H1 (cell line): ENCODE data around the gene COL4A1. TPM values are rescaled to one million over a fixed set of nuclear protein-coding genes. Genes with fewer than 3 reads are reported as not detected.

Source experiments
- CTCF ChIA-PET: fragments of 300-600 bp; sonication (Branson Sonifier 250); formaldehyde crosslinking; loops from one replicate; lab custom pipeline; 2021; ENCODE audit not compliant: partially characterized antibody; lab: Charles Lee
- POLR2A ChIA-PET: fragments of 300-600 bp; sonication (Branson Sonifier 250); formaldehyde crosslinking; loops from one replicate; lab custom pipeline; 2021; ENCODE audit warnings: inconsistent platforms; ENCODE audit not compliant: partially characterized antibody; lab: Charles Lee
- DNase-seq, 2 experiments: peaks; one replicate each; pipeline versions ENCODE4 v3.0.0 to v3.0.0-alpha.2; 2010 to 2022; ENCODE audit warnings: low spot score in 2 of 2, low read depth in 1 of 2, mixed read lengths in 1 of 2
- FAIRE-seq: peaks from 2 replicates; lab custom pipeline; 2011; peaks lifted over from hg19 to GRCh38; lab: Jason Lieb, UNC
- H2AFZ ChIP-seq: 2 replicates; pipeline ENCODE4 v1.8.1; 2012; ENCODE audit warnings: low read length, inconsistent platforms
- H2AK5ac ChIP-seq: 2 replicates; pipeline ENCODE4 v1.6.1; 2013; ENCODE audit warnings: low read depth, low read length
- H2BK120ac ChIP-seq: replicated peaks from 2 replicates; pipeline ENCODE3; 2013; ENCODE audit warnings: low read depth, low read length, inconsistent platforms
- H2BK12ac ChIP-seq: 2 replicates; pipeline ENCODE4 v1.6.1; 2013; ENCODE audit warnings: low read depth, low read length
- H2BK15ac ChIP-seq: 2 replicates; pipeline ENCODE4 v1.6.1; 2013; ENCODE audit warnings: low read length
- H2BK20ac ChIP-seq: 2 replicates; pipeline ENCODE4 v1.6.1; 2013; ENCODE audit warnings: low read length
- H2BK5ac ChIP-seq: 2 replicates; pipeline ENCODE4 v1.6.1; 2013; ENCODE audit warnings: low read depth, low read length
- H3K14ac ChIP-seq: 2 replicates; pipeline ENCODE4 v1.6.1; 2013; ENCODE audit warnings: inconsistent platforms; ENCODE audit not compliant: insufficient read length
- H3K18ac ChIP-seq: 2 replicates; pipeline ENCODE4 v1.6.1; 2013; ENCODE audit warnings: low read length; ENCODE audit errors: extremely low read depth
- H3K23ac ChIP-seq: 2 replicates; pipeline ENCODE4 v1.6.1; 2013; ENCODE audit warnings: inconsistent platforms; ENCODE audit not compliant: insufficient read length
- H3K23me2 ChIP-seq: 2 replicates; pipeline ENCODE4 v1.6.1; 2013; ENCODE audit warnings: low read depth, low read length
- H3K27ac ChIP-seq: 2 replicates; pipeline ENCODE4 v1.6.1; 2011; ENCODE audit warnings: low read depth, low read length, inconsistent platforms
- H3K27me3 ChIP-seq, 4 experiments: replicated peaks in 1 of 4; 1 replicate in 1 of 4; 2 replicates in 3 of 4; pipeline versions ENCODE4 v1.6.1 to v1.8.1; 2011 to 2013; ENCODE audit warnings: low read length in 3 of 4, mild to moderate bottlenecking in 3 of 4, inconsistent platforms in 2 of 4, mixed read lengths in 2 of 4, moderate library complexity in 1 of 4; ENCODE audit not compliant: control insufficient read depth in 3 of 4, insufficient read depth in 3 of 4; ENCODE audit errors: extremely low read depth in 1 of 4
- H3K36me3 ChIP-seq, 4 experiments: 2 replicates each; pipeline versions ENCODE4 v1.6.1 to v1.8.1; 2011 to 2013; ENCODE audit warnings: mild to moderate bottlenecking in 4 of 4, low read length in 3 of 4, moderate library complexity in 2 of 4, control low read depth in 1 of 4, inconsistent platforms in 1 of 4; ENCODE audit not compliant: insufficient read depth in 4 of 4, control insufficient read depth in 2 of 4
- H3K4ac ChIP-seq: replicated peaks from 2 replicates; pipeline ENCODE3; 2013; ENCODE audit warnings: low read length, low read depth, mixed read lengths, inconsistent platforms; ENCODE audit not compliant: insufficient read length
- H3K4me1 ChIP-seq, 4 experiments: replicated peaks in 1 of 4; 1 replicate in 1 of 4; 2 replicates in 3 of 4; pipeline versions ENCODE4 v1.6.1 to v1.8.1; 2011 to 2013; ENCODE audit warnings: low read length in 3 of 4, inconsistent platforms in 2 of 4, mixed read lengths in 1 of 4; ENCODE audit not compliant: insufficient read depth in 4 of 4, control insufficient read depth in 3 of 4
- H3K4me2 ChIP-seq, 2 experiments: 2 replicates each; pipeline versions ENCODE4 v1.6.1 to v1.8.1; 2011 to 2013; ENCODE audit warnings: low read depth in 2 of 2, low read length in 2 of 2, control low read depth in 1 of 2, inconsistent platforms in 1 of 2, mild to moderate bottlenecking in 1 of 2; ENCODE audit not compliant: insufficient read depth in 1 of 2
- H3K4me3 ChIP-seq, 4 experiments: fragments of 200-600, 300-600 bp in 1 of 4; sonication (generic), shearing (Covaris generic), sonication (Bioruptor Twin) in 1 of 4; 2 replicates each; pipeline versions ENCODE4 v1.5.1 to v1.8.1; 2011 to 2016; ENCODE audit warnings: low read length in 4 of 4, low read depth in 3 of 4, control low read depth in 2 of 4, inconsistent platforms in 2 of 4, mild to moderate bottlenecking in 2 of 4, mixed read lengths in 1 of 4, moderate library complexity in 1 of 4; ENCODE audit not compliant: insufficient read depth in 2 of 4; ENCODE audit errors: extremely low read depth in 1 of 4
- H3K56ac ChIP-seq: replicated peaks from 2 replicates; pipeline ENCODE3; 2013; ENCODE audit warnings: low read depth, mild to moderate bottlenecking, mixed read lengths, low read length, inconsistent platforms; ENCODE audit not compliant: insufficient read length
- H3K79me1 ChIP-seq: 2 replicates; pipeline ENCODE4 v1.6.1; 2013; ENCODE audit warnings: low read depth, low read length, control low read depth
- H3K79me2 ChIP-seq, 2 experiments: 2 replicates each; pipeline versions ENCODE4 v1.6.1 to v1.8.1; 2012 to 2013; ENCODE audit warnings: low read length in 2 of 2, mild to moderate bottlenecking in 2 of 2, inconsistent platforms in 1 of 2; ENCODE audit not compliant: insufficient read depth in 2 of 2, control insufficient read depth in 1 of 2
- H3K9ac ChIP-seq, 4 experiments: replicated peaks in 1 of 4; 1 replicate in 1 of 4; 2 replicates in 3 of 4; pipeline versions ENCODE4 v1.6.1 to v1.8.1; 2011 to 2013; ENCODE audit warnings: low read depth in 3 of 4, low read length in 3 of 4, control low read depth in 2 of 4, mild to moderate bottlenecking in 2 of 4, moderate library complexity in 2 of 4, inconsistent platforms in 1 of 4; ENCODE audit errors: extremely low read depth in 1 of 4
- H3K9me3 ChIP-seq, 2 experiments: 2 replicates each; pipeline versions ENCODE4 v1.6.1 to v1.8.1; 2012 to 2013; ENCODE audit warnings: mild to moderate bottlenecking in 2 of 2, moderate library complexity in 2 of 2, control low read depth in 1 of 2, inconsistent platforms in 1 of 2, low read depth in 1 of 2, low read length in 1 of 2, mixed read lengths in 1 of 2; ENCODE audit not compliant: insufficient read depth in 2 of 2
- H4K20me1 ChIP-seq, 2 experiments: replicated peaks in 1 of 2; 2 replicates each; pipeline versions ENCODE3 to v1.8.1; 2011 to 2013; ENCODE audit warnings: inconsistent platforms in 2 of 2, low read length in 2 of 2, mild to moderate bottlenecking in 1 of 2; ENCODE audit not compliant: insufficient read depth in 2 of 2, control insufficient read depth in 1 of 2
- H4K5ac ChIP-seq: 2 replicates; pipeline ENCODE4 v1.6.1; 2013; ENCODE audit warnings: low read length, low read depth, mixed read lengths, inconsistent platforms; ENCODE audit not compliant: insufficient read length
- H4K8ac ChIP-seq: 2 replicates; pipeline ENCODE4 v1.8.0; 2013; ENCODE audit warnings: mild to moderate bottlenecking, moderate library complexity, low read length, inconsistent platforms; ENCODE audit not compliant: insufficient read depth; ENCODE audit errors: extremely low read depth
- H4K91ac ChIP-seq: replicated peaks from 2 replicates; pipeline ENCODE3; 2013; ENCODE audit warnings: low read length, mixed read lengths, inconsistent platforms; ENCODE audit not compliant: insufficient read length
- BRCA1 ChIP-seq: IDR thresholded peaks from 2 replicates; pipeline ENCODE4 v1.6.1; 2012; ENCODE audit warnings: low read depth, low read length, improper control_type of control experiment
- CREB1 ChIP-seq: IDR thresholded peaks from 2 replicates; pipeline ENCODE4 v1.6.1; 2012; ENCODE audit warnings: inconsistent platforms
- E2F6 ChIP-seq: IDR thresholded peaks from 2 replicates; pipeline ENCODE4 v1.6.1; 2012; ENCODE audit warnings: inconsistent platforms
- KDM5A ChIP-seq: fragments of 200-600 bp; IDR thresholded peaks from 2 replicates; pipeline ENCODE4 v1.7.1; 2012; ENCODE audit warnings: mild to moderate bottlenecking, low read length, inconsistent platforms, mixed read lengths
- SP1 ChIP-seq: IDR thresholded peaks from 2 replicates; pipeline ENCODE4 v1.6.1; 2011; ENCODE audit warnings: low read depth, low read length
- SUZ12 ChIP-seq: fragments of 200-600 bp; sonication (generic); IDR thresholded peaks from 2 replicates; pipeline ENCODE4 v1.6.1; 2012; ENCODE audit warnings: mild to moderate bottlenecking, inconsistent platforms, low read length, moderate library complexity, mixed read lengths
- TAF1 ChIP-seq: IDR thresholded peaks from 2 replicates; pipeline ENCODE4 v1.6.1; 2011; ENCODE audit warnings: mild to moderate bottlenecking, low read depth, low read length
- WGBS, 2 experiments: shearing (Covaris generic) in 1 of 2; methylation state at CpG; one replicate each; pipeline versions ENCODE4 v1.1.6 to v1.1.7; 2013 to 2015; ENCODE audit warnings: low lambda C conversion rate in 2 of 2, mixed read lengths in 2 of 2, inconsistent platforms in 1 of 2, low coverage in 1 of 2, missing lambda C conversion rate in 1 of 2; ENCODE audit not compliant: insufficient replicate concordance in 2 of 2, insufficient coverage in 1 of 2, insufficient read length in 1 of 2; ENCODE audit errors: extremely low coverage in 1 of 2, missing lambda C conversion rate in 1 of 2; 5-methylcytosine and 5-hydroxymethylcytosine counted together
- polyA plus RNA-seq, 7 experiments: library from polyadenylated mRNA; depleted of rRNA in 3 of 7; stranded (reverse) in 5 of 7; unstranded in 2 of 7; fragments of >200 nt in 5 of 7; fragments of 200-250 nt in 2 of 7; gene quantifications; 1 replicate in 5 of 7; 2 replicates in 1 of 7; 4 replicates in 1 of 7; pipeline versions ENCODE4 v1.2.1 to v1.2.3, GENCODE V29; 2011 to 2013; ENCODE audit warnings: missing spikeins in 2 of 7, mixed read lengths in 2 of 7
- total RNA-seq: library from RNA; stranded (reverse); fragmentation: NEBNext Ultra II Directional; extraction: Animal tissue kit (Norgen Biotek cat#: 25700); gene quantifications from 2 replicates; pipeline ENCODE4 v1.2.1, GENCODE V29; 2021

Gene COL4A1
- total and polyA plus RNA-seq, 2 of the 8 experiments (the other 6 are each of a cell fraction or from before 2014, with no cell fraction given), result 30.7 to 82.0 TPM

DNA sequence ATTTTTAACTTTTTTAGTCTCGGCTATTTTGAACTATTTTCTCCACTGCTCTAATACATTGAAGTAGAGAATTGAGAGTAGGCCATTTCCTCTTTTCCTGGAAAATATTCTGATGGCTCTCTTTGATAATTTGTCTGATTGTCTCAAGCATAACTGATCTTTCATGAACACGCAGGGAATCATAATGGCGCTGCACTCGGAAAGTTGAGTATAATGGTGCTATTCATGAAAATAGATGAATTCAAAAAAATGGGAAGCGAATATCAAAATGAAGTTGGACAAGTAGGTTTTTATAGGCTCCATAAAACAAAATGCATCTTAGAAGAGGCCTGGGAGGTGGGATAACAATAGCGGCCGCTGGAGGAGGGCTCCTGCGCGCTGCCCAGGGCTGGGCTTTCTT is 29.2 kb upstream of the COL4A1 start:
- Histone ChIP-seq H3K4ac (no peak overlapping the region), H2BK120ac (no peak overlapping the region), H3K23me2 (no peaks in the 10 kb centered on the region), H3K14ac (no peak overlapping the region), H2BK5ac (no peak overlapping the region), H2AK5ac (no peak overlapping the region), H3K27me3 (no peaks in the 10 kb centered on the region), H2BK20ac (no peak overlapping the region), H3K79me1 (peaks cover 3% of the 10 kb centered on the region; the same call in 1 of the 2 replicates), H3K27ac (no peak overlapping the region), H4K5ac (no peak overlapping the region), H3K9ac (no peak overlapping the region), H3K56ac (no peak overlapping the region), H3K4me3 (no peak overlapping the region), H2AFZ (no peak overlapping the region), H2BK12ac (no peak overlapping the region), H4K91ac (no peak overlapping the region), H3K4me1 (peaks cover 0 to 8% (median 5%) of the 10 kb centered on the region in 4 experiments; a peak in 5 of 7 replicates), H3K23ac (no peak overlapping the region), H3K36me3 (no peaks in the 10 kb centered on the region), H4K20me1 (peaks cover 0 to 3% of the 10 kb centered on the region in 2 experiments), H3K4me2 (no peak overlapping the region), H2BK15ac (no peak overlapping the region), H3K79me2 (no peaks in the 10 kb centered on the region), H4K8ac (no peak overlapping the region), H3K18ac (no peak overlapping the region), H3K9me3 (no peaks in the 10 kb centered on the region)
- FAIRE-seq (no peak), DNase-seq (no peak)
- CTCF ChIA-PET, result interaction anchor here (1.0 to 1.7 kb wide), 3 partner anchors 15 to 51 kb away, joined by 3 to 5 read pairs (median 4); no protein-coding TSS in a partner anchor
- WGBS, 2 experiments, result 94% methylated on average over 9 of the region's 9 CpGs; no CpG with 5 or more reads in 1 of the 2 experiments
- no peak for TF ChIP-seq KDM5A
- TF ChIP-seq CREB1, result no peak
- no peak for TF ChIP-seq E2F6
- TF ChIP-seq TAF1, result no peak
- no peak for TF ChIP-seq BRCA1
- TF ChIP-seq SP1, result no peak
- TF ChIP-seq SUZ12, result no peak
- POLR2A ChIA-PET, result no interaction called here
